Measurements from ENCODE around the gene IRF7.

GRCh38 chr11:581342-581741, 34.4 kb downstream of the IRF7 start:
- TF ChIP-seq EP300 (IDR thresholded peaks at IDR 0.05) (no peak), HEYL (CRISPR knock-in tag; IDR thresholded peaks at IDR 0.05) (no peak), RAD21 (conservative IDR thresholded peaks at IDR 0.05 in 1 of 2, IDR thresholded peaks at IDR 0.05 in 1 of 2) (no peak), CTCF (IDR thresholded peaks at IDR 0.05) (no peak)

Measured in A549 (cell line).